NK-92 (cell line): ENCODE results near the gene WSCD1.

Source experiments
- DNase-seq: peaks from one replicate; lab custom pipeline; 2025; ENCODE audit not compliant: unreplicated experiment; lab: John Stamatoyannopoulos, UW

WSCD1 gene

GRCh38 chr17:6147042-6147441, 76.9 kb downstream of the WSCD1 start:
- DNase-seq, result no peak

- no peak for DNase-seq
Observed at GRCh38 chr17:6153375-6153774, 83.2 kb downstream of the WSCD1 start.

- no peak for DNase-seq
Observed at GRCh38 chr17:6157716-6158115, 87.5 kb downstream of the WSCD1 start.

DNA sequence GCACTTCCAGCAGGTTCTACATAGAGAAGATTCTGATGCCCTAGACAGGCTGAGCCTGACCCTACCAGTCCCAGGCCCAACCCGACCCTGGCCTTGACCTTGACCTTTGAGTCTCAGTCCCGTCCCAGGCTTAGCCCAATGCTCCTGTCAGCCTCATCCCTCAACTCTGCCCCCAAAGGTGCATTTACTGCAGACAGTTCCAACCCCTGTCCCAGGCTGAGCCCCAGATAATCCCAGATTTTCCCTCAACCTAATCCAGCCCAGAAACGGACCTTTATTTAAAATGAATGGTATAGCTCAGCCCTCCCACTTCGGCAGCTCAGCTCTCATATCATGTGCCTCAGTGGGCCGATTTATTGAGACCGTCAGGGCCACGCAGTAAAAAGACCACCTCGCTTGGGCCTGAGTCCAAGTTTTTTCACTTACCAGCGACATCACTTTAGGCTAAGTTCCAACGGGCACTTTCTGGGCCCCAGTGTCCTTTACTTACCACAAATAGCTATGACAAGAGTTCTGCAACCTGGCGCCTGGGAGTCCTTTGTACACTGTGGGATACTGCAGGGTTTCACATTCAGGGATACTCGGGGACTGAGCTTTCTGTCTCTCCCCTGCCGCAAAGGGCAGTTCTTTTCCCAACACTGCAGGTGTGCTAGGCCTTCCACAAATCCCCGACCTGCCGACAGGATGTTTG, 89.5 kb downstream of the WSCD1 start:
- no peak for DNase-seq

DNA sequence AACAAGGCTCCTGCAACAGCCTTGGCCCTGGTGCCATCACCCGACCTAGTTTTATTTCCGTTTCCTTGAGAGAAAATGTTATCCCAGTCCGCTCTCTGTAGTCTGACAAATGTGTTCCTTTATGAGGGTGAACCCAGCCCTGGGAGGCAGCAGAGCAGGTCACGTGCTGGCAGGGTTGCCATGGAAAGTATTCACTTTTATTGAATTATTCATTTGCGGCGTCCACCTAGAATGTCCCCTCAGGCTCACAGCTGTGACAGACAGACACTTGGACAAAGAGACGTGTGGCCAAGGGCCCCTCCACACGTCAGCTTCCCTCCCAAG, 90.0 kb downstream of the WSCD1 start:
- no peak for DNase-seq

- DNase-seq, result no peak
Observed at GRCh38 chr17:6160911-6161855, 91.0 kb downstream of the WSCD1 start.

- DNase-seq, result no peak
Observed at GRCh38 chr17:6162216-6162615, 92.0 kb downstream of the WSCD1 start.

DNA sequence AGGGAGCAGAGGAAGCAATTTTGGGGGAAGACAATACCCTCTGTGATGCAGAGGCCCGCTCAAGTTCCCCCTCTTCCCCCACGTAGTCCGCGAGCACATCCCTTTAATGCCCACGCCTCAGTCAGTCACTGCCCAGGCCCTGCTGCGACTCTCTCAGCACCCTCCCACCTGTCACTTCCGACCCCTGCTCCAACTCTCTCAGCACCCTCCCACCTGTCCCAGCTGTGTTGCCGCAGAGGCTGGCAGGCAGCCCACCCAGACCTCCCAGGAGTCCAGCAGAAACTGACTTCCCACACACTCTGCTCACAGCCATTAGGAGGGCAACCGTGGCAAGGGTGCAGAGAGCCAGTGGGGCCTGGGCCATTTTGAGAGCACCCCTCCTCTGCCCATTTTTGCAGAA, 92.7 kb downstream of the WSCD1 start:
- DNase-seq, result no peak

DNA sequence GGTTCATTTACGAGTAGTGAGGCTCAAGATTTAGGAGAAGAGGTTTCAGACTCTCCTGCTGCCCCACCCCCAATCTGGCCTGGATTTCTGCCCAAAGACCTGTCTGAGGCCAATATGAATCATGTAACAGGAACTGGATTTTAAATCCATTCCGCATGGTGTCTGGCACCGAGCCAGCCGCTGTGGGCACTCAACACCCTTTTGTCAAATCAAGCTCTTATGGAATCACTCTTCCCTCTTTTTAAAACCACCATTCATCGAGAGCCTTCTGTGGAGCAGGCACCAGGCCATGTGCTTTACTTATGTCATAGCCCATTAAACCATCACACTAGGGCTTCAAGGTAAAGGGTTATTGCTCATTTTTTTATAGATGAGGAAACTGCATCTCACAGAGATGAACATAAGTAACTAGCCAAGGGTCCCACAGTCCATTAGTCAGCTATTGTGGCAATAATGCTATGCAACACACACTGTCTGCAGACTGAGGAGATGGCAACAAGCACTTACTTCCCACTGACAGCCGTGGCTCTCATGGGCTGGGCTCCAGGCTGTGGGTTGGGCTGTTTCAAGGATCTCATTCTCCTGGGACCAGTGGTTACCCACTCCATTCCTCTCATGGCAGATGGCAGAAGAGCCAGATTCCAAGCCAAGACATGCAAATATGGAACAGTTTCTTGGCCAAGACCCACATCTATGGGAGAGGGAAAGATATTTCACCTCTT, 93.6 kb downstream of the WSCD1 start:
- no peak for DNase-seq

DNA sequence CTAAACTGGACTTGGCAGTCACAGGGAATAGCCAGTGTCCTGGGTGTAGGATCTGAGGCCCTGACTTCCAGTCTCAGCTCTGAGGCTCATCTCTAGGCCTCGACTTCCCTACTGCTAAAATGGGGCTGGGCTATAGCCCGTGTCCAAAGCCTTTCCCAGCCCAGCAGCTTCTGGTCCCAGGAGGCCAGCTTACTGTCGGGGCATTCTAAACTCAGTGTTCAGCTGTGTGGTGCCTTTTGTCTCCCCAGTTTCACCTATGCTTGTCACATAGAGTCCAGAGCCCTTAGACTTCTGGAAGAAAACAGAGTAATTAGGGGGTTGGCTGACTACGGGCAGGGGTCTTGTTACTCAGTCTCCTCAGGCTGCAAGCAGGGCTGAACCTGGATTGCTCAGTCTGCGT, 94.8 kb downstream of the WSCD1 start:
- no peak for DNase-seq

GRCh38 chr17:6165806-6166205, 95.6 kb downstream of the WSCD1 start:
- no peak for DNase-seq

DNA sequence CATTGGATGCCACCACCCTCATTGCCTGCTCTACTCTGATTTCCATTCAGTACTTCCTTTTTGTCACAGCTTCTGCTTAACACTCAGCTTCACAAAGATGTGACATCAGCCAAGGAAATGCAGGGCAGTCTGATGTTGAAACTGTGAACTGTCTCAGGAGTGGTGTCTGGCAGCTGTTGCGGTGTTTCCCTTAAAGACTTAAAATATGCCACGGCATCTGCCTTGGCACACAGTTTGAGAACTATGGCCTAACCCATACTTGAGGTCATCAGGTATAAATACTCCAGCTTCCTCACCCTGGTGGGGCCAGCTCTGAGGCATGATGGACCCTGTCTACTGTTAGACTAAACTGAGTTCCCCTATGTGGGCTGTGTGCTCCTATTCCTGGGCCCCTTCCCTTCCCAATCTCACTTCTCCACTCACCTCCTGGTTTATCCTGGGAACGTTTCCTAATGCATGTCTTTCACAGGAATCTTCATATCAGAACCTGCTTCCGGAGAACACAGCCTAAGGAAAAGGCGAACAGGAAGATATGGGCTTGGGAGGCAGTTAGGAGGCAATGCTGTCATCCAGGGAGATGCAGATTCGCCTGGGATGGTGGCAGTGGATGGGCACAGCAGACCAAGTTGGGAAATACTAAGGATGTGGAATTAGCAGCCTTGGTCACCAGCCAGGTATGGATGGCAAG, 96.5 kb downstream of the WSCD1 start:
- no peak for DNase-seq

- no peak for DNase-seq
Observed at GRCh38 chr17:6168296-6168695, 98.1 kb downstream of the WSCD1 start.

GRCh38 chr17:6170349-6170748, 100.2 kb downstream of the WSCD1 start:
- no peak for DNase-seq

DNA sequence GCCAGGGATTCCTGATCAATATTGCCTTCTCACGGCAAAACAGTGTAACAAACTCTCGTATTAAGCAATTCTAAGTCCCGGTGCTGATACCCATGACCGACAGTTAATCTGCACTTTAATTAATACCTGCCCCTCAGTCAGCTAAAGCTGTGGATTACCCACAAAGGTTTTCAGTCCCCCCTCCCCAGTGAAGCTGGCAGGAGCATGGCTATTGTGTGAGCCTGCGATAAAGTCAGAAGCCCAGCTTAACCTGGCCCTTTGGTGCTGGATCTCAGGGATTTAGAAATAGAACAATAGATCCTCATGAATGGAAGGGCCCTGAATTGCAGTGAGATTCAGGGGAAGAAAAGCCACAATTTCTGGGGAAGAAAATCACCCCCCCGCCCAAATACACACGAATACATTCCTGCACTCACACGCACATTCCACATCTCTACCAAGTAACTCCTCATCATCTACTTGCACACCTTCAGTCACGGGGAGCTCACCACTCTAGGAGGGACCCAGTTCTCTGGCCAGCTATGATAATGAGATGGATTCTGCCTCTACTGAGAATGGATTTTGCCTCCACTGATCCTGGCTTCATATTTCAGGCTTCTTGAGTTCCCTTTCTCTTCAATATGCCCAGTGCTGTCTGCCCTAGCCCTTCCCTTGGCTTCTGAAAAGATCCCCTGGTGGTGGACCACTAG, 102.6 kb downstream of the WSCD1 start:
- DNase-seq, result no peak

- no peak for DNase-seq
Observed at GRCh38 chr17:6173653-6174052, 103.5 kb downstream of the WSCD1 start.
